ENCODE results near the gene PHAF1.

- TF ChIP-seq POLR2AphosphoS5 (IDR thresholded peaks at IDR 0.05; ENCODE audit: borderline replicate concordance, low read depth, low read length) (no peak), EZH2 (IDR thresholded peaks at IDR 0.05) (no peak)
These were observed 19.7 kb downstream of the PHAF1 start for GRCh38 chr16:67129422-67129821.
